ENCODE measurements around the gene FBXL14.

FBXL14 gene

GRCh38 chr12:1611803-1612572, 17.6 kb upstream of the FBXL14 start:
- H3K4me3 ChIP-seq (ENCODE audit: low read depth, low read length), result no peak overlapping the region
- DNase-seq (ENCODE audit: low read depth), result no peak
- TF ChIP-seq CTCF (IDR thresholded peaks at IDR 0.05; ENCODE audit: insufficient read depth, low read depth, low read length, missing control alignments), result no peak

GRCh38 chr12:1610072-1610643, 15.8 kb upstream of the FBXL14 start:
- TF ChIP-seq CTCF (IDR thresholded peaks at IDR 0.05; ENCODE audit: insufficient read depth, low read depth, low read length, missing control alignments), result no peak
- H3K4me3 ChIP-seq (ENCODE audit: low read depth, low read length), result no peak overlapping the region

GRCh38 chr12:1608713-1609119, 14.3 kb upstream of the FBXL14 start:
- no peak for DNase-seq (ENCODE audit: low read depth)
- no peak overlapping the region for H3K4me3 ChIP-seq (ENCODE audit: low read depth, low read length)
- TF ChIP-seq CTCF (IDR thresholded peaks at IDR 0.05; ENCODE audit: insufficient read depth, low read depth, low read length, missing control alignments), result no peak

More at GRCh38 chr12:1610072-1610643, 15.8 kb upstream of the FBXL14 start:
- DNase-seq (ENCODE audit: low read depth), result no peak

GRCh38 chr12:1607940-1608712, 13.7 kb upstream of the FBXL14 start:
- no peak for DNase-seq (ENCODE audit: low read depth)
- H3K4me3 ChIP-seq (ENCODE audit: low read depth, low read length), result no peak overlapping the region
- no peak for TF ChIP-seq CTCF (IDR thresholded peaks at IDR 0.05; ENCODE audit: insufficient read depth, low read depth, low read length, missing control alignments)

GRCh38 chr12:1606021-1606622, 11.7 kb upstream of the FBXL14 start:
- peak overlapping the region; percentile 57 for H3K4me3 ChIP-seq (ENCODE audit: low read depth, low read length)
- DNase-seq (ENCODE audit: low read depth), result peak; percentile 94

More at GRCh38 chr12:1606021-1606622, 11.7 kb upstream of the FBXL14 start:
- TF ChIP-seq CTCF (IDR thresholded peaks at IDR 0.05; ENCODE audit: insufficient read depth, low read depth, low read length, missing control alignments), result no peak
